Measurements from ENCODE around the gene KCNN1.
"Not testable (repeated sequence)": the region's sequence is repeated elsewhere in the genome, so short reads cannot be mapped to it uniquely, and the experiment has no call there.

The KCNN1 gene

GRCh38 chr19:17969096-17969792 lies 2.3 kb downstream of the KCNN1 start:
- DNase-seq: no peak

- DNase-seq: no peak
Measured at GRCh38 chr19:17972230-17972629, 5.3 kb downstream of the KCNN1 start.

- DNase-seq: no peak
Measured at GRCh38 chr19:17973759-17974158, 6.9 kb downstream of the KCNN1 start.

DNA sequence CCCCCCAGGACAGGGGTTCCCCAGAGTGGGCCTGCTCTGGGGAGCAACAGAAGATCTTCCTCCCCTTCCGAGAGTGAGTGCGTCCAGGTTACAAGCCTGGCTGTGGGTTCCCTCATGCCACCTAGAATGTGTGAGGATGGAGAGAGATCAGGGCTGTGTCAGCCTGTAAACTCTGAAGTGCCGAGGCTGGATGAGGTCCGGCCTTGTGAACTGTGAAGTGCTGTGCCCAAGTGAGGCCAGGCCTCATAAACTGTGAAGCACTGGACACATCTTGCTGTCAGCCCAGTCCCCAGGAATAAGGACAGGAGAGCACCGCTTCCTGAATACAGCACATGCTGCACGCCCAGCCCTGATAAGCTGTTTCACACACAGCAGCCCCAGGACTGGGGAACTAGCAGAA lies 7.6 kb downstream of the KCNN1 start:
- no peak for DNase-seq

DNA sequence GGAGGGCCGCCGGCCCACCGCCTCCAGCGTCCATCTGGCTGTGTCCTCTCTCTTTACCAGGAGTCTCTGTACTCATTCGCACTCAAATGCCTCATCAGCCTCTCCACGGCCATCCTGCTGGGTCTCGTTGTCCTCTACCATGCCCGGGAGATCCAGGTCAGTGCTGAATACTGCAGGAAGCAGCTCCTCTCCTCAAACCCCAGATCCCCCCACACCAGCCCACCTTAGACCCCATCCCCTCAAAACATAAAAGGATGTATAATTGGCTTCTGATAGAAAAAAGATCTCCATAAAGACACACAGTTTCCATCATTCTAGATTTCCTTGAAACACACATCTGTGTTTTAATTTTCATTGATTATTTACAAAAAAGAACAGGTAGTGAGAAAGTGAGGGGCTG lies 8.1 kb downstream of the KCNN1 start:
- DNase-seq: no peak

DNA sequence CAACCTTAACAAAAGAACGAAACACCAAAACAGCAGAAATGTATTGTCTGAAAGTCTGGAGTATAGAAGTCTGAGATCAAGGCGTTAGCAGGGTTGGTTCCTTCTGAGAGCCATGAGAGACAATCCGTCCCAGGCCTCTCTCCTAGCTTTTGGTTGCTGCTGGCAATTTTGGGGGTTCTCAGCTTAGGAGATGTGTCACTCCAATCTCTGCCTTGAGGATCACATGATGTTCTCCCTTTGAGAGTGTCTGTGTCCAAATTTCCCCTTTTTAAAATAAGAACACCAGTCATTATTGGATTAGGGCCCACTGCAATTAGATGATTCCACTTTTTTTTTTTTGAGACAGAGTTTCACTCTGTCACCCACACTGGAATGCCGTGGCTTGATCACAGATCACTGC lies 10.1 kb downstream of the KCNN1 start:
- no peak for DNase-seq

- no peak for DNase-seq
Measured at GRCh38 chr19:17977488-17977887, 10.6 kb downstream of the KCNN1 start.

GRCh38 chr19:17981611-17982010 lies 14.7 kb downstream of the KCNN1 start:
- DNase-seq: no peak

DNA sequence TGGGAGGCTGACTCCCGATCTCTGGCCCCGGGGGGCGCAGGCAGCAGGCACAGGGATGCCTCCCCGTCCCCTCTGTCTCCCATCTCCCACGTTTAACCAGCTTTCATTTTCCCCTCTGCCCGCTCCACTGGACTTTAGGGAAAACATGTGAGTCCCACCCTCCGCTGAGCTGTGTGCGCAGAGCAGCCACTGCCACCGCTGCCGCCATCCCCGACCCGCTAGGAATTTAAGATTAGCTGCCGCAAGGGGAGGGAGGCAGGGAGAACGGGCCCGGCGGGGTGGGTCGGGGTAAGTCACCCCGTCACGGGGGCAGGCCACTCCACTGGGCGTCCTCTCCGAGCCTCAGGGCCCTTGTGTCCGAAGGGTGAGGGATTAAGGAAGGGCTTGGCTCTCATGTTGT lies 15.5 kb downstream of the KCNN1 start:
- no peak for DNase-seq

DNA sequence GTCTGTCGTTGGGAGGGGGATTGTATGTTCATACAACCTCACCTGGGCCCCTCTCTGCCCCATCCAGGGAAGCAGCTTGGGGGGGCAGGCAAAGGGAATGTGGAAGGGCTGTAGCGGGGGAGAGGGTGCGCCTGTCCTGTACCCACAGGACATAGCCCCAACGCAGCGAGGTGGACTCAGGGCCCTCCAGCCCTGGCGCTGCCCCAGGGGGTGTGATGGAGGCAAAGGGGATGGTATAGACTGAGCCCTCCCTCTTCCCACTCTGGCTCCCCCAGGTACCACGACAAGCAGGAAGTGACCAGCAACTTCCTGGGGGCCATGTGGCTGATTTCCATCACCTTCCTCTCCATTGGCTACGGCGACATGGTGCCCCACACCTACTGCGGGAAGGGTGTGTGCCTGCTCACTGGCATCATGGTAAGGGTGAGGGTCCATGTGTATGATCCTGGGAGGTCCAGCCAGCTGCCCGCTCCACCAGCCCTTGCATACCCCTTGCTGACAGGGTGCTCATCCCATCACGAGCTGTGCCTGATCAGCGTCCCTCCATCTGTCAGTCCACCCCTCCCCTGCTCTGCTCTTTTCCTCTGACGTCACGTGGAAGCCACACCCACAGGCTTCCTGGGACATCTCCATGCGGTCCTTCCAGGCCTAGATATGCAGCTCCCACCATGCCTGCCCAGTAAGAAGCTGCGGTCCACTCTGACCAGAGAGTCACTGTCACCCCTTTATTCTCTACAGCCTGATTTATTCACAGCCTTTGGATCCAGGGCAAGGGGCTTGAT lies 18.3 kb downstream of the KCNN1 start:
- DNase-seq: no peak

DNA sequence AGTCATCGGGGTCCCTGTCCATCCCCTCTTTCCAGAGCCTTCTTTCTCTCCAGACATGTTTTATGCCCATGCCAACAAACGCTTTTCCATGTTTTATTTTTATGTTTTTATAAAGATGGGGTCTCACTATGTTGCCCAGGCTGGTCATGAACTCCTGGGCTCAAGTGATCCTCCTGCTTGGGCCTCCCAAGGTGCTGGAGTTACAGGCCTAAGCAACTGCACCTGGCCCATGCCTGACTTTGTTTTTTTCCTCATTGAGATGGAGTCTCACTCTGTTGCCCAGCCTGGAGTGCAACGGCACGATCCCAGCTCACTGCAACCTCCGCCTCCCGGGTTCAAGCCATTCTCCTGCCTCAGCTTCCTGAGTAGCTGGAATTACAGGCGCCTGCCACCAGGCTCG lies 19.7 kb downstream of the KCNN1 start:
- DNase-seq: not testable (repeated sequence)

DNA sequence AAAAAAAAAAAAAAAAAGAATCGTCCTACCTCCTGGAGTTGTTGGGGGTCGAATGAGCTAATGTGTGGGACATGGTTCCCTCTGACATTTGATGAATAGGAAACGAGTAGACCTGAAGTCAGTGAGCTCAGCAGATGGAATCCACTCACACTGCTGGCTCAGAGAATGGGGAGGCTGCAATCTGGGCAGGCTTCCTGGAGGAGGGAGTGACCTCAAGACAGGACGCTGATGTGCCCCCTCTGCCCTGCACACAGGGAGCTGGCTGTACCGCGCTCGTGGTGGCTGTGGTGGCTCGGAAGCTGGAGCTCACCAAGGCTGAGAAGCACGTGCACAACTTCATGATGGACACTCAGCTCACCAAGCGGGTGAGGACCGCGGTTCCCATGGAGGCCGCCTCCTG lies 21.3 kb downstream of the KCNN1 start:
- no peak for DNase-seq

- no peak for DNase-seq
Measured at GRCh38 chr19:17989425-17990094, 22.7 kb downstream of the KCNN1 start.

DNA sequence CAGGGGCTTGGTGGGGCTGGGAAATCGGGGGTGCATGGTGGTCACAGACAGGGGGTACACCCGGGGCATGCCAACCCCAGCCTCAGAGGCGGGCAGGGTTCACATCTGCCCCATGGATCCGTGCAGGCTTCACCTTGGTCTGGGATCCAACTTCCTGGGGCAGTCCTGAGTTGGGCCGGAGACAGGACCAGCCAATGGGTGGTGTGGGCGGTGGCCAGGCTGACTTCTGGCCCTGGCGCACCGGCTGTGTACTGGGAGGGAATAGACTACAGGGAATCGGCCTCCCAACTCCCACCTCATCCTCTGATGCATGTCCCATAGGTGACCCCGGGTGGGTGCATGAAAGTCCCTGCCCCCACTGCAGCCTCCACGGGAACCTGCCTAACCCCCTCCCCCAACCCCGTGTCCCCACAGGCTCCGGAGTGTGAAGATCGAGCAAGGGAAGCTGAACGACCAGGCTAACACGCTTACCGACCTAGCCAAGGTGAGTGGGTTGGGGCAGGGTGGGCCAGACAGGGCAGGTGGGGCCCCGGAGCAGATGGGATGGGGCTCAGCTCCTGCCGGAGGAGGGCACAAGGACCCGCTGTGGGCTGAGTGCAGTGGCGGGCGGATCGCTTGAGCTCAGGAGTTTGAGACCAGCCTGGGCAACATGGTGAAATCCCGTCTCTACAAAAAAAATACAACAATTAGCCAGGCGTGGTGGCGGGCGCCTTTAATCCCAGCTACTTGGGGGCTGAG lies 26.3 kb downstream of the KCNN1 start:
- no peak for DNase-seq

DNA sequence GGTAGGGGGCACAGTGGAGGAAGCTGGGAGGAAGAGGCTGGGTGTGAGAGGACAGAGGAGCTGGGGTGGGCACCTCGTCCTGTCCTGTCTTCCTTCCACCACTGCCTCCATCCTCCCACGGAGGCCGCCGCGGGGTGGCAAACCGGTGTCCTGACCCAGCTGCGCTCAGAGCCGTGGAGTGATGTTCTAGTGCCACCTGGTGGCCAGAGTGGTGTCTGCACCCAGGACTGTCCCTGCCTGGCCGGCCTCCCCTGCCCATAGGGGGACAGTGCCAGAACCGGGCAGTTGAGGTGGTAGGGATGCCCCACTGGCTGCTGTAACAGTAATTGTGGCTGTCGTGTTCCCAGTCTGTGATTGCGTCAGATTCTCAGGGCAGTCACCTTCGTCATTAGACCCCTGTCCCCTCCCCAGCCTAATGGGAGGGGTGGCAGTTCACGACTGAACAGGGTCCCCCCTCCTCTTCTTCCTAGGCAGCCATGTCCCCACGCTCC lies 30.0 kb downstream of the KCNN1 start:
- peak; percentile 61 for DNase-seq

GRCh38 chr19:17997969-17998826 lies 31.3 kb downstream of the KCNN1 start:
- DNase-seq: no peak

GRCh38 chr19:17998827-17999150 lies 31.9 kb downstream of the KCNN1 start:
- no peak for DNase-seq

DNA sequence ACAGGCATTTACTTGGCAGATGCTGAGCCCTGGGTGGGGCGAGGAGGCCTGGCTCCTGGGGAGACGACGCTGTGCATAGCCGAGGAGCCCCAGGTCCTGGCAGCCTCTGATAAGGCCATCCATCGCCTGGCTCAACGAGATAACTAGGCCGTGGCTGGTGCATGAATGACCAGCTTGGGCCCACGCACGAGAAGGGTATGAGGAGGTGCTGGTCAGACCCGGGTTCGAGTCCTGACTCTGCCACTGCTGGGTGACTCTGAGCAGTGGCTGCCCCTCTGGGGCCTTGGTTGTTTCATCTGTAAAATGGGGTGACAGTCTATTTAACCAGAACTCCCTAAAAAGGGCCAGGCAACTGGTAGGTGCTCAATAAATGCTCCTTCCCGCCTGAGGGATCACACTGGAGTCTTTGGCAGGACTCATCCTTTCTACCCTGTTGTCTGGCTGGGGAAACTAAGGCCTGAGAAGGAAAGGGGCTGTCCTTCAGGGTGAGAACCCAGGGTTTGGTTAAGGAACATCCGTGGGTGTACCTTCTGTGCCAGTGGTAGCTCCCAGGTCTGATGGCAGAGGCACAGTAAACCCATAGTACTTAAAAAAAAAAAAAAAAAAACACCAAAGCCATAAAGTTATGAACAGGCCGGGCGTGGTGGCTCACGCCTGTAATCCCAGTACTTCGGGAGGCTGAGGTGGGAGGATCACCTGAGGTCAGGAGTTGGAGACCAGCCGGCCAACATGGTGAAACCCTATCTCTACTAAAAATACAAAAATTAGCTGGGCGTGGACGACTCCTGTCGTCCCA lies 33.0 kb downstream of the KCNN1 start:
- DNase-seq: no peak

DNA sequence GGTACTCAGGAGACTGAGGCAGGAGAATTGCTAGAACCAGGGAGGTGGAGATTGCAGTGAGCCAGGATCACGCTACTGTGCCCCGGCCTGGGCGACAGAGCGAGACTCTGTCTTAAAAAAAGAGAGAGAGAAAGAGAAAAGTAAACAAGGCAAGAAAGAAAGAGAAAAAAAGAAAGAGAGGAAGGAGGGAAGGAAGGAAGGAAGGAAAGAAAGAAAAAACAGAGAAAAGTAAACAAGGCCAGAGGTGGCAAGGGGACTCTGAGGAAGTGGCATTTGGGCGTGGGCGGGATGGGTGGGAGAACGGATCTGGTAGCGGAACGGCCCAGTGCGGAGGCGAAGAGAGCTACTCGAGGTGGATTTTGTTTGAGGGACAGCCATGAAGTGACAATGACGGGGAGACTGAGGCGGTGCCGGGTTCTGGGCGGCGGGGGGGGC lies 33.6 kb downstream of the KCNN1 start:
- DNase-seq: no peak

DNA sequence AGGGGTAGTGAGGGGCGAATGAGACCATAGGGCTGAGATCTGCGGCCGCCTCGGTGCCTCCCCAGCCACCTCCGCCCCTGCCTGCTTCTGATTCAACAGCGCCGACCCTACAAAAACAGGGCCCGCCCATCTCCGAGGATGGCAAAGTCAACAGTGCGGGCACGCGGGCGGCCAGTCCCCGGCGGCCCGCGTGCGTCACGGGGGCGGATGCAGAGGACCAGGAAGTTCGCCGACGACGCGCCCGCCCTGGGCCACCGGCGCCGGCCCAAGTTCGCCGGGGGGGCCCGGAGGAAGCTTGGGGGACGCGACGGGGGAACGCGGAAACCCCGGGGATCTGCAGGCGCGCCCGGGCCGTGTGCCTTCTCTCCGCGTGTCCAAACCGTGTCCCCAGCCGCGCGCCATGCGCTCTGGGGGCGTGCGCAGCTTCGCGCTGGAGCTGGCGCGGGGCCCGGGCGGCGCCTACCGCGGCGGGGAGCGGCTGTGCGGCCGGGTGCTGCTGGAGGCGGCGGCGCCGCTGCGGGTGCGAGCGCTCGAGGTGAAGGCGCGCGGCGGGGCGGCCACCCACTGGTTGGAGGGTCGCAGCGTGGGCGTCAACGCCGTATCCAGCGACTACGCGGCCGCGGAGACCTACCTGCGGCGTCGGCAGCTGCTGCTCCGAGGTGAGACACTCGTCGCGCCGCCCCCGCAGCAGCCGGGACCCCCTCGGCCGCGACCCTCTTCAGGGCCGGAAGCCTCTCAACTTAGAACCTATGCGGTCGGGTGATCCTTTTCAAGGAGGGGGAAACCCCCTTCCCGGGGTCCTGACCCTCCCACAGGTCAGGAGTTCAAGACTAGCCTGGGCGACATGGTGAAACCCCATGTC lies 34.2 kb downstream of the KCNN1 start:
- peak; percentile 72 for DNase-seq
